Measurements from ENCODE around the gene RETN.

The RETN gene

GRCh38 chr19:7668842-7669241, at the start of gene RETN:
RETN (plus strand) TSS chr19:7669049; CDS start chr19:7669327, 278 bp downstream.
- no peak for DNase-seq (ENCODE audit: low spot score)

GRCh38 chr19:7619671-7620441, 49.0 kb upstream of the RETN start:
- no peak for DNase-seq (ENCODE audit: low spot score)

GRCh38 chr19:7620442-7621412, 48.1 kb upstream of the RETN start:
- DNase-seq (ENCODE audit: low spot score) = no peak

- DNase-seq (ENCODE audit: low spot score) = no peak
Observed at GRCh38 chr19:7622933-7623685, 45.7 kb upstream of the RETN start.

DNA sequence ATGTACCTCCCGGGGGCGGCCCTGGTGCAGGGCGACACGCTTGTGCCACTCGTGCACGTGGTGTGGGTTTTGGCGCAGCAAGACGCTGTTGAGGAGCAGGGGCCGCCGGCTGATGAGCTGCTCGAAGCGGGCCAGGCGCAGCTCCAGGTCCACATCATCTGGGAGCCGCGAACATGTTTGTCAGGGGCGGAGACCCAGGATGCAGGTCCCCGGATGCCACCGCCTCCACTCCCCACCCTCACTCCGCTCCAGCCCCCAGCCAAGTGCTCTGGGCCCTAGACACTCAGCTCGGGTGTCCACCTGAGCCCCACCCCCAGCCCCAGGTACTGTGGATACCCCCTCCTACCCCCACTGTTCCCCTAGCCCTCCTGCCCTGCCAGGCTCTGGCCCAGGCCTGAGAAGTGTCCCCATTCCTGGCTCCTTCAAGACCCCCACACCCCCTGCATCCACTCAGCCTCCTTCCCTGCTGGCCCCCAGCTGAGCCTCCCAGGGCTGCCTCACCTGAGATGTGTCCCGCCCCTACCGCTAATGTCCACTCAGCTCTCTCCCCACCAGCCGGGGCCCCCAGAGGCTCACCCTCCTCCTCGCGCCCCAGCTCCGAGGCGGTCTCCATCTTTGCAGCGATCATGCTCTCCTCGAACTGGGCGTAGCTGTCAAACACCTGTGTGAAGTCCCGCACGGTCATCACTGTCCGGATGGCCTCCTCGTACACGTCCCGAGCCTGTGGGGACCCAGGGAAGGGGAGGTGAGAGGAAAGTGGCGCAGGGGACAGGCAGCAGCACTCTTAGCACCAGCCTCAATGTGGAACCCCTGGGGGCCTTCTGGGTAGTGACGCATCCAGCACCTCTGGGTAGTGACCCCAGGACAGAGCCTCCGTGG, 44.9 kb upstream of the RETN start:
- DNase-seq (ENCODE audit: low spot score) = no peak

DNA sequence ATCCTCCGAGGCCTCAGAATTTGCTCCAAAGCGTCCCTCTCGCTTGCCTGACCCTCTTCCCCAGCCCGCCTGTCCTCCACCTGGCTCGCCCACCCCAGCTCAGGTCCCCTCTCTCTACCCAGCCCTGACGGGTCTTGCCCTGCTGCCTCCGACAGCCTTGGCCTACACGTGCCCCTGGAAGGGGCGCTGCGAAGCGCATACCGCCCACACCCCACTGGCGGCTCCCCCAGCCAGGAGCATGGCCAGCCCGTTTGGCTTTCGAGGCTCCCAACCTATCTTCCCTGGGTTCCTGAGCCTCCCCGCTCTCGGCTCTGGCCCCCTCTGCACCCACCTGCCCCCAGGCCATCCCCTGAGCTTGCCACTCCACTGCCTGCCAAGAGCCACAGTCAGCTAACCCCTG, 44.0 kb upstream of the RETN start:
- no peak for DNase-seq (ENCODE audit: low spot score)

DNA sequence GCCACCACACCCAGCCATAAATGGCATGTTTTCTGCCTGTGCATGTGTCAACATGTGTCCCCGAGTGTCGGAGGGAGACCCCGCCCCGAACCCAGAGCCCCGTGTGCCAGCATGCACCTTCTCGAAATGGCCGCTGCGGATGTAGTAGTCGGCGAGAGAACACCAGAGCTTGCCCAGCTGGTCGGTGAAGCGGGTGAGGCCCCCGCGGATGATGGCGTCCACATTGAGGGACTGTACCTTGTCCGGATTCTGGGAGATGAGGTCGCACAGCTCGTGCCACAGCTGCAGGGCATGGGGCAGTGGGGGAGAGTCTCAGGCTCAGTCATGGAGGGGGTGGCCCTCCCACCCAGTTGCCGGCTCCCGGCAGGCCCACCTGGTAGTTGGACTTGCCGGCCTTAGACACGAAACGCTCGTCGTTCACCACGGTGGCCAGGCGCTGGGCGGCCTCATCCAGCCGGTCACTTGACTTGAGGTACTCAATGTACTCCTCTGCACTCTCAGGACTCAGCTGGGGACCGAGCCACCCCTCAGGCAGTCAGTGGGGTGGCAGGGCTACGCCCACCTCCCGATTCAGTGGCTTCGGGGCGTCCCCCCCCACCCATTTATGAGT, 43.0 kb upstream of the RETN start:
- DNase-seq (ENCODE audit: low spot score) = no peak

DNA sequence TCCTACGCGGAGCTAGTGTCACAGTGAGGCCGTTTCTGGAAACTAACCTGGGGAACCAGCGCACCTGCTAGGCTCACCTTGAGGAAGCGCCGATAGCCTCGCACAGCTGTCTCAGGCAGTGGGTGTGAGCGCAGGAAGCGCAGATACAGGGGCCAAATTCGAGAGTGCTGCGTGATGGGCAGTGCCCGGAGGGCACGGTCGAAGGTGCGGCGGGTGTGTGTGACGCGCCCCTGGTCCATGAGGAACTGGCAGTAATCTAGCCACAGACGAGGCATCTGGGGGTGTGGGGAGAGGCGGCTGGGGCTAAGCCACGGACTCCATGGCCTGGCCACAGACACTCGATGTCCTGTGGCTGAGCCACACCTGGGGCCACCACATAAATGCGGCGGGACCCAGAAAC, 41.7 kb upstream of the RETN start:
- no peak for DNase-seq (ENCODE audit: low spot score)

- DNase-seq (ENCODE audit: low spot score) = no peak
Observed at GRCh38 chr19:7628589-7629311, 40.1 kb upstream of the RETN start.

DNA sequence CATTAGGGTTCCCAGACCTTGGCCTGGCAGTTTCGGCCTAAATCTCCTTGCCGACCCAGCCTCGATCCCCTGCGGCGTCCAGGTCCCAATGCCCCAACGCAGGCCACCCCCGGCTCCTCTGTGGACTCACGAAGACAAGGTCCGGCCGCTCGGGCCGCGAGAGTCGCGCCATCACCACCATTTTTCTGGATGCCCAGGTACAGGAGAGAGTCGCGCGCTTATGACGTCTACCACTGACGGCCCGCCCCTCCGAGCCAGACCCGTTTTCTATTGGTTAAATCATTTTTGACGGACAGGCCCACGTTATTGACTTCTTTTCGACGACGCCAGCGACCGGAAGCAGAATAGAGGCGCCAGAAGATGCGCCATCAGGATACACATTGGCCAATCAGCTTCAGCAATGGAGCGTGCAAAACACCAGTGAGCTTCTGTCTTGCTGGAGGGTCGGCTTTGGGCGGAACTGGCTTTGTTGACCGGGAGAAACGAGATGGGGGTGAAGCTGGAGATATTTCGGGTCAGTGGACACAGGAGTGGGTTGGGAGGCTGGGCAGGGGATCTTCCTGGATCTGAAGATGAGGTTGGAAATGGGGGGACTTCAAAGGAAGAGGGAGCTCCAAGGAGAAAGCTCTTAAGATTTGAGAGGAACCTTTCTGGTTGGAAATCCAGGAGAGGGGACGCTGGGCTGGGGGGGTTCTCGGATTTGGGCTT, 39.3 kb upstream of the RETN start, which contains the start of the genes PET100 and XAB2:
PET100 (plus strand) TSS at position 447 of the 708 bp plus-strand sequence; CDS start at position 488, 41 bp downstream.
XAB2 (minus strand) TSS at position 199 of the 708 bp plus-strand sequence; CDS start at position 181, 18 bp downstream.
- peak; percentile 97 for DNase-seq (ENCODE audit: low spot score)

GRCh38 chr19:7631577-7631976, 37.3 kb upstream of the RETN start:
- DNase-seq (ENCODE audit: low spot score) = no peak

DNA sequence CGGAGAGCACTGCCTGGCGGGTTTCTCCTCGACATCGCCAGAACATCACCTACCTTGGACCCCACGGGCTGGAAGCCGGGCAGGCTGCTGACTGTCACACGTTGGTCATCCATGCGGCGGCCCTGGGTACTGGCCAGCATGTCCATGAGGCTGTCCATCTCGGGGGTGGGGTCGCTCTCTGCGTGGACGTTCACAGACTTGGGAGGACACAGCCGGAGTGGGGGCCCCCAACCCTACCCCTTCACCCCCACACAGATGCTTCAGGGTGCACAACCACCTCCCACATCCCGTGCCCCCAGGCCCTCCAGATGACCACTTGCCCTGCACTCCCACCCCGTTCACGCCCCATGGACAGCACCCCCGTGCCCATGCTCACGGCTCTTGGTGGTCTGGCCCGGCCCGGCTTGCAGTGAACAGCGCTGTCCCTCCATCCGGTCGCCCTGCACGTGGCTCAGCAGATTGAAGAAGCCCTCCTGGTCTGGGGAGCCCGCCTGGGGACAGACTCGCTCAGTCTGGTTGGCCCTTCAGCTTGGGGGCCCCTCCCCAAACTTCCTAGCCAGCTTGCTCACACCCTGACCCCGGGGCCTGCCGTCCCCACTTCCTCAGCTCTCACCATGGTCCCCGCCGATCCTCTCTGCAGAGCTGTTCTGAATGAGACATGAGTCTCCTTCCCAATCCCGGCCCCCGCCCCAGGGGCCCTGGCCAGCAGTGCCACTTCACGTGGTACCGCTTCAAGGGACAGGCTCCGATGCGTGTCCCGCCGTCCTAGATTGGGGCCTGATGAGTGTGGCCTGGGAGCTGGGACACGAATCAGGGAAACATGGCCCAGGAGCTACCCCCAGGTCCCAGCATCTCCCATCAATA, 36.3 kb upstream of the RETN start:
- no peak for DNase-seq (ENCODE audit: low spot score)

GRCh38 chr19:7633698-7634097, 35.2 kb upstream of the RETN start, which contains the start of gene PCP2:
PCP2 (minus strand) TSS chr19:7633719; CDS start chr19:7633457, 262 bp downstream.
- no peak for DNase-seq (ENCODE audit: low spot score)

- no peak for DNase-seq (ENCODE audit: low spot score)
Observed at GRCh38 chr19:7635670-7636069, 33.2 kb upstream of the RETN start.

- no peak for DNase-seq (ENCODE audit: low spot score)
Observed at GRCh38 chr19:7636317-7636690, 32.5 kb upstream of the RETN start.

- DNase-seq (ENCODE audit: low spot score) = peak; percentile 81
Observed at GRCh38 chr19:7636691-7637373, 32.0 kb upstream of the RETN start, which contains the start of gene STXBP2. STXBP2 (plus strand) TSS chr19:7637110; CDS start chr19:7637150, 40 bp downstream.

Data from D341Med (cell line).